GM21528 (cell line): ENCODE results near the gene FTH1.

Experiments
- ATAC-seq: cut with Tn5 transposase; IDR thresholded peaks from one replicate; pipeline ENCODE4 v1.9.1; 2021; ENCODE audit warnings: mild to moderate bottlenecking, moderate library complexity; ENCODE audit not compliant: unreplicated experiment, low FRiP score

Gene FTH1

DNA sequence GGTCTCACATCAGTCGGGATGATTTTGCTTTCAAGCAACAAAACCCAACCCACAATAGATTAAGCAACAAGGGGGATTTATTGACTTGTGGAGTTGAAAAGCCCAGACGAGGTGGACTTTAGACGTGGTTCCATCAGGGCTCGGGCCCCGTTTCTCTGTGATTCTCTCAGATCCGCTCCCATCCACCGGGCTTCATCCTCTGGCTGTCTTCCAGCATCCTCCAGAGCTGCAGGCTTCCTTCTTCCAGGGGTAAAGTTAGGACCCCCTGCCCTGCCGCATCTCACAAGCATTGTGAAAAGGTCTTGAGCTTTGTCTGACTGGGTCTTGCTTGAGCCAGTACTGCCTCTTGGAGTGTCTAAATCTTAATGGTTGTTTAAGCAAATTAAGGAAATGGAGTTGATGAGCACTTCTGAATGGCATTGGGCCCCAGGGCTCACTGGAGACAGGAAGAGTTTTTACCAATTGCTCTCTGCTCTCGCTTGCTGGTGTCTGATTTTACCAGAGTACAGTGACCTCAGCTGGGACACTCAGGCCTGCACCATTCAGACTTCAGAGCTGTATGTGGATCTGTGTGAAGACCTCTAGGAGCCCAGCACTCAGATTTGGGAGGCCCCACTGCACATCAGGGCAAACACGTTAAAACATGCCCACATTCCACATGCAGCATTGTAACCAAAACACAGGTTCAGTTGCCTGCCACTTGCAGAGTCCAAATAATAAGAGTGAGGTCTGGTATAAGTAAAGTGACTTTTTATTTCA, 13.5 kb upstream of the FTH1 start:
- ATAC-seq = no peak

DNA sequence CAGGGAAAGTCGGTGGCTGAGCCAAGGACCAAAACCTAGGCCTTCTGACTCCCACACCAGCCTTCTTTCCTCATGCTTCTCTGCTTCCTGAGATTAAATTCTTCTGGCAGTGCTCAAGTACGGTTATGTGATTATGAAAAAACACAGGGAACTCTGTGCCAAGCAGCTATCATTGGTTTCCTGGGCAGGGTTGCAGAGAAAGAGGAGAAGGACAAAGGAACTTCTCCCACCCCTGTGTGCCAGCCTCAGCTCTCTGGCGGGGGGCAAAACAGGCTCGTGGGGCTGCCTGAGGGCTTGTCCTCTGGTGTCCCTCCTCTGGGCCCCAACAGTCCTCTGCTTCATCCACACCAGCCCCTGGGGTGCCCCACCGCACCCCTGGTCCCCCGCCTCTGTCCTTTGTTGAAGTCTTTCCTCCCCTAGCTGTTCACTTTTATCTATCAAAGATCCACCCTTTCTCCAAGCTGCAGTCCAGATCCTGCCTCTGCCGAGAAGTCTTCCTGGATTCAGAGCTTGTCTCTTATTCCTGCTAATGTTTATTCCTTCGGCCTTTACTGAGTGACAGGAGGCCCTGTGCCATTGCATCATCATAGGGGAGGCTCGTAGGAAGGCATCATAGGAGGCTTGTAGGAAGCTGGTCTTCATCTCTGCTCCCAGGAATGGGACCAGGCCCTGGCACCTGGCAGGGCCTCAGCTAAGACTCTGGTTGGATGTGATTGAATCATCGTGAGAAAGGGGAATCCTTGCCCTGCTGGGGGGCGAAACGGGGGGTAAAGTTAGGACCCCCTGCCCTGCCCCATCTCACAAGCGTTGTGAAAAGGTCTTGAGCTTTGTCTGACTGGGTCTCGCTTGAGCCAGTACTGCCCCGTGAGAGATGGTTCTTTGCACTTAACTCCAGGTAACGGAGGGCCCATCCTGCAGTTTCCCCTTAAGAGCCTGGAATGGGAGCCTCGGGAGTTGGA, 11.5 kb upstream of the FTH1 start:
- no peak for ATAC-seq

DNA sequence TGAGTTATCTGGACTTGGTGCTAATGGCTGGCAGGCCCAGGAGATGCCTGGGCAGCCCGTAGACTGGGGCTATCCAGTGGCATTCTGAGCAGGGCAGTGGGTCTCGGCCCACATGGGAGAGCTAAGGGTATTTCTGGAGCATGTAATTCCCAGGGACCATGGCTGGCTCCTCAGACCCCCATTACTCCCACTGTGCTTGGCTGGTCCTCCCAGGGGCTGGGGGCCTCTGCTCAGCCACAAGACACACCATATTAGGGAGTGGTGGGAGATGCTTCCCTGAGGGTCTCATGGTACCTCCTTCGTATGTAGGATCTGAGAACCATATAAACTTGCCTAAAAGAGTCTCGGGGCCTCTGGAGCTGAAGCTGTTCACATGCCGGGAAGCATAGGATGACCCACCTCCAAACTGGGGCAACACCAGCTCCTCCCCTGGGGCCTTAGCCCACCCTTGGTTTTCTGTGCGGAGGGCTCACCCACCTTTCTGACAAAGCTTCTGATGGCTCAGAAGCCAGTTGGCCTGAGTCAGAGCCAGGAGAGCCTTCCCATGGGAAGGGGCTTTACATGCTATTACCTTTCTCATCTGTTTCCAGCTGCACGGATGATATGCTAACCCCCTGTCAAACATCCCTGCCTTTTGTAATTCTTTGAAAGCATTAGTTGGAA, 9.5 kb upstream of the FTH1 start:
- ATAC-seq = no peak

DNA sequence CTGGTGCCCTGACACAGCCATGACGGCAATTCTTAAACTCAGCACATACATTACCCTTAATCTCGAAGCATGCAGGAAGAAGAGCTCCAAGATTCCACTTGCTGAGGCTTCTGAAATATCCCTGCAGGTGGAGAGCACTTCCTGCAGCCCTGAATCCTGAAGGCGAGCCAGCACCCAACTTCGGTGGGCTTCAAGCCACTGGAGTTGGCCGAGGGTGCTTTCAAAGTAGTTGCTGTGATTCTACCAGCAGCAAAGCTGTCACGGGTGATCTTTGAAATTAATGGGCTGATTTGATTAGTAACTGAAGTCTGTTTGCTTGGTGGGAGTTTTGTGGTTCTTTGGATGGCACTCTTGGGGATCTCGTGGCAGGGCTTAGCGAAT, 9.0 kb upstream of the FTH1 start:
- no peak for ATAC-seq

DNA sequence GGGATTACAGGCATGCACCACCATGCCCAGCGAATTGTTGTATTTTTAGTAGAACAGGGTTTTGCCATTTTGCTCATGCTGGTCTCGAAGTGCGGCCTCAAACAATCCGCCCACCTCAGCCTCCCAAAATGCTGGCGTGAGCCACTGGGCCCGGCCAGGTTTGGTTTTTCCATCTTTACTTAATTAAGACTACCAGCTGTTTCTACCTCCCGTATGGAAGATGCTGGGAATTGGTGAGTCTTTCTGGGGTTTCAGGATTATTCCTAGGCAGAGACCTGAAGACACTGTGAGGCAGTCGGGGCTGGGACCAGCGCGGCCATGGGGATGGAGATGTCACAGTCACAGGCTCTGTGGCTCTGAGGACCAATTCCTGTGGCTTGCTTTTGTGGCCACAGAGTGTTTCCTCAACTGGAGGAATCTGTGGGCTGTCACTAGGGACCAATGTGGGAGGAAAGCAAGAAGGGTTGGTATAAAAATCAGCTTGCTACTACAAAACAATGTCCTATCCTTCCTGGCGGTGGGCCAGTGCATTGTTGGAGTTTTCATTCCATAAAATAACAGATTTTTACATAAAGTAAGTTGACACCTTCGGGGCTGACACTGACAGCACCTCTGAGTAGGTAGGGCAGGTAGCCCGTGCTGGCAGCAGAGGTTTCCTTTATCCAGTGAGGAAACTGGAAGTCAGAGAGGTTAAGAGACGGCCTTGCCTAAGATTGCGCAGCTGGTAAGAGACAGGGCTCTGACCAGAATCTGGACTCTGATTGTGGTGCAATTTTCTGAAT, 8.4 kb upstream of the FTH1 start:
- no peak for ATAC-seq

DNA sequence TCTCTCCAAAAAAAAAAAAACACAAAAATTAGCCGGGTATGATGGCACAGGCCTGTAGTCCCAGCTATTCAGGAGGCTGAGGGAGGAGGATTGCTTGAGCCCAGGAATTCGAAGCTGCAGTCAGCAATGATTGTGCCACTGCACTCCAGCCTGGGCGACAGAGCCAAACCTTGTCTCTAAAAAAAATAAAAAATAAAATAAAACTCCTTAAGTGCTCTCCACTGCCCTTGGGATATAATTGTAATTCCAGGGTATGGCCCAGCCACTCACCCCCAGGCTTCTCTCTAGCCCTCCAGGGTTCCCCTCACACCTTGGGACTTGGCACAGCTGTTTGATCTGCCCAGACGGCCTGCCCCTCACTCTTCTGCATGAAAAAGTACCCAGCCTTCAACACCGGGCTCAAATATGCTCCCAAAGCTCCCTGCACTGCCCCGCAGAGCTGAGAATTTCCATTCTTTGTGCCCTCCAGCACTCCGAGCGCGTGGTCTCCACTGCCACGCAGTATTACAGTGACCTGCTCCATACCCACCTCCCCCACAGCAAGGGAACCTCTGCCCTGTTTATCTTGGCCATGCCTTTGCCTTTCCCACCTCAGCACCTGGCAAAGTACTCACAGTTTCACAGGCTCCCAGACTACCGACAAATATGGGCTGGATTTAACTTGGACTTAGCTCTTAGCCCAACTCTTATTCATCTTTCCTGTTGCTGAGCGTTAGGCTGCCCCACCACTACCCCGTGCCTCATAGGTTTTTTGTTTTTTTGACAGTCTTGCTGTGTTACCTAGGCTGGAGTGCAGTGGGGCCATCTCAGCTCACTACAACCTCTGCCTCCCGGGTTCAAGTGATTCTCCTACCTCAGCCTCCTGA, 7.6 kb upstream of the FTH1 start:
- no peak for ATAC-seq

DNA sequence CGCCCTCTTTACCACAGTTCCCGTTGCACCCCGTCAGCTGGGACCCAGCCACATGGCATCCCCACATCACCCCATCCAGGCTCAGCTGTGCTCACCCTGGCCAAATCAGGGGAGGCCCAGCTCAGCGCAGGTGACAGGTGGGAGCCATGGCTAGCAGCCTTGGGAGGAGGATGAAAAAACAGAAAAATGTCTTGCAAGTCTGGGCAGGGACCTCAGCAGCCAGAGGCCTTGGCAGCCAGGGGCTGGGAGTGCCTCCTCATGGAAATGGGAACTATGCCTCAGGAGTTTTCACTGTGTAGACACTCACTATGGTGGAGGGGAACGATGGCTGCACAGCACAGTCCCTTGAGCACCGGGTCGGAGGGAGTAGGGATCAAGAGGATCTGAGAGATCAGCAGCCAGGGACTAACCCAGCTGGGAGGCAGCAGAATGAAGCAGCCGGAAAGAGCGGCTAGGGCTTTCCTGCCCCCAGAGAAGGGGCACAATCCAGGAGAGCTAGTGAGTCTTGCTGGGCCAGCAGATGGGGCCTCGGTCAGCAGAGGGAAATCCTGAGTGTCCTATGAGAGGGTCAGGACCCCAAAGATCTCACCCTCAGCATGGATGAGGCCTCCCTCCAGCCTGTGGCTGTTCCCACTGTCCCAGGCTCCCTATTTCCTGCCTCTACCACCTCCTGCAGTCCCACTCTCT, 6.2 kb upstream of the FTH1 start:
- no peak for ATAC-seq

DNA sequence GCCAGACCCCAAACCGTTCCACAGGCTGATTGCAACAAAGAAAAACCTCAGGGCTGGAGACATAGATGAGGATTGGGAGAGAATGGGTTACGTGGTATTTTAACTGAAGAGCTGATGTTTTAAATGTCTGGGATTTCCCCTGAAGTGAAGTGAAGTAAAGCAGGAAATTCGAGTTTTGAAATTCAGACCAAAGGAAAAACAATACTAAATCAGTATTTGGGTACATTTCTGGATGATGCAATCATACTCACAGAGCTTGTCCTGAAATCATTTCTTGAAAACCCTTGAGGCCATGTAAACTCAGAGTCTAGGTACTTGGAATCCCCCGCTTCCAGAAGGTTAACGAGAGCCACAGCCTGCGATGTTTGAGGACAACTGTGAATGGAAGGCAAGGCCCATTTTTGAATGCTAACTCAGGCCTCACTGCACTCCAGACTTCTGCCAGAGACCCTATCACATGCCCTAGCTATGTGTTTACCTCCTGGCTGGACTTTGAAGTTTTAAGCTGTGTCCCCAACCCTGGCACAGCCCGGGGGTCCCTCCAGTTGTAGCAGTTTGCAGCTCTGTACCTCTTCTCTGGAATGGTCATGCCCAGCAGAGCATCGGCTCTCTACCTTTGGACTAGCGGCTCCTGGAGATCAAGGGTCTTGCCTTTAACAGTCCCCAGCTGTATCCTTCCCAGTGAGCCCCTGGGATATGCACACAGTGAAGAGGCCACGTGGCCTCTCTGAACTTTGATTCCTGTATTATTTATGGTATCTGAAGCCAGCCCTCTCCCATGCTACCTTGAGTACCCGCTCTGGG, 5.4 kb upstream of the FTH1 start:
- no peak for ATAC-seq

DNA sequence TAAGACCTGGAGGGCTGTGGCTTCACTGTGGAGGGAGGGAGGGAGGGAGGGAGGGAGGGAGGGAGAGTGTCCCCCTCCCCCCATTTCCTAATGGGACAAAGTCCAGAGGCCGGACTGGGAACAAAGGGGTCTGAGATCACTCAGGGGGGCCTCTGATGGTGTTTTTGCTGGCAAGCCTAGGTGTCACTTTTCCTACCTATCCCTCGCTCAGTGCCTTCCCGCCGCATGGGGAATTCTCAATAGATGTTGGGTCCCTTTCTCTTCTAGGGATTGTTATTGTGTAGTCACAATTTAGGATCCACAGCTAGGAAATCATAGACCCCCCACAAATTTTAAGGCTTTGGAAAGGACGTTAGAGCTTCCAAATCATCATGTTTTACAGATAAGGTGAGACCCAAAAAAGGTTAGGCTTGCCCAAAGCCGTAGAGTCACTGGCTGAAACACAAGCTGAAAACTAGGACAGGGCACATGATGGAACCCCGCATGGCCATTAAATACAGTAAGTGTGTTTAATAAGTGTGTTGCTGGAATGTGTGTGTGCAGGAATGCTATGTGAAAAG, 4.8 kb upstream of the FTH1 start:
- ATAC-seq = no peak

DNA sequence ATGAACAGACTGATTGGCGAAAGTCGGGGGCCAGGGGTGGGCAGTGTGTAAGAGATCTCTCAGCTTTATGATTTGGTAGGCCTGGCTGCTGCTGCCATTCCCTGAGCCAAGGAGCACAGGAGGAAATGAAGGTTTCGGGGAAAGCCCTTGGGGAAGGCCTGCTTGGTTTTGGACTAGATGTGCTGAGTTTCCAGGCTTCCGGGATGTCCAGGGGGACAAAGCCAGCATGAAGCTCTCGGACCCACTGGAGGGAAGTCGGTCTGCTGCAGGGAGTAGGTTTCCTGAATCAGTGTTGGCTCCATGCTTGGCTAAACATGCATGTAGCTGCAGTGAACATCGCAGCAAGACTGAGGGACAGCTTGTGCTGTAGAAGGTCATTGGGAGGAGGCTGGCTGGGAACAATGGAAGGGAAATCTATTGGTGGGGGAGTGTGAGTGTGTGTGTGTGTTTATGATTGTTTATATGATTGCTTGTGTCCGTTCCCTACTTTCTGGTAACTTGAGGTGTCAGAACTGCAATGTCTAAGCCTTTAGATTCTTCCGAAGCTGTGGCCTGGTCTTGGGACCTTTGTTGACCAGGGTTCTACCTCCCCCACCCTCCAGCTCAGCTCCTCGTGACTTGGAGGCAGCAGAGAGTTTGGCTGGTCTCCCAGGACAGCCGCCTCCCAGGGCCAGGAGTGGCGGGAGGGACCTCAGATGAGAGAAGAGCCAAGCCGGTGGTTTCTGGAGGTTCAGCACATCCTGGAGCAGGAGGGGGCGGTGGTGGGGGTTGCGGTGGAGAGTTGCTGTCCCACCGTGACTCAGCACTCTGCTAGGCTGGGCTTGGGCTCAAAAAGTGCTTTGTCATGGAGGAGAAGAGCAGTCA, 4.0 kb upstream of the FTH1 start:
- no peak for ATAC-seq

DNA sequence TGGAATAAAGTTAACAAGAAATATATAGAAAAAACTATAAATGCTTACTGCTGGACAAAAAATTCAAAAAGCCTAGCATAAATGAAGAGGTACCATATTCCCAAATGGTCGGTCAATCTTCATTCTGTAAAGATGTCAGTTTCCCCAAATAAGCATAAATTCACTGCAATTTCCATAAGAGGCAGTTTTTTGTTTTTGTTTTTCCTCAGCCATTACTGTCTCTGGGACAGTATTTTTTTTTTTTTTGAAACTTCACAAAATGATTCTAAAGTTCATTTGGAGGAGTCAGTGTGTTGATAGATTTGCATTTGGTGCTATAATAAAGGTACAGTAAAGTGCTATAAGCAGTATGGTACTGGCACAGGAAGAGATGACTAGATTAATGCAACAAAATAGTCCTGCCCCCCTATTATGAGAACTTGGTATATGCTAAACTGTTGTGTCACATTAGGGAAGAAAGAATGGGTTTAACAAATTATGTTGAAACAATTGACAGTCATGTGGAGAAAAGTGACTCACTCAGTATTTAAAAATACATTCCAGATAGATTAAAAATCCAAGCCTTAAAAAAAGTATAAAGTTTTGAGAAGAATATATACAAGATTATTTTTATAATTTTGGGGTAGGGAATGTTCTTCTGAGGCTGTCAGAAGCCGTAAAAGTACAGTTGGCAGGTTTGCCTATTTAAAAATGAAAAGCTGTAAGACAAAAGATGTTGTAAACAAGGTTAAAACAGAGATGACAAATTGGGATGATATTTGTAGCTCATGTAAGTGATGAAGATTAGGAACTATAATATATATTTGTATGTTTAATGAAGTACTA, 2.6 kb upstream of the FTH1 start:
- ATAC-seq = no peak

DNA sequence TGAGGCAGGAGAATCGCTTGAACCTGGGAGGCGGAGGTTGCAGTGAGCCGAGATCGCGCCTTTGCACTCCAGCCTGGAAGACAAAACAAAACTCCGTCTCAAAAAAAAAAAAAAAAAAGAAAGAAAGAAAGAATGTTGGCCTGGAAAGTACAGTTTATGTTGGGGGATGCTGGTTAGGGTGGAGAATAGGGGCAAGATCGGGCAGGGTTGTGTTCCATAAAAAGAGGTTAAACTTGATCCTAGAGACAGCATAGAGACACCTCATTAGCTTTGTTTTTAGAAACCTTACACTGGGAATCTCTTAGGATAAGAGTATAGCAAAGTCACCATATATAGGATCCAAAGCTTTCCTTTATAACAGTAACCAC, 1.9 kb upstream of the FTH1 start:
- no peak for ATAC-seq

DNA sequence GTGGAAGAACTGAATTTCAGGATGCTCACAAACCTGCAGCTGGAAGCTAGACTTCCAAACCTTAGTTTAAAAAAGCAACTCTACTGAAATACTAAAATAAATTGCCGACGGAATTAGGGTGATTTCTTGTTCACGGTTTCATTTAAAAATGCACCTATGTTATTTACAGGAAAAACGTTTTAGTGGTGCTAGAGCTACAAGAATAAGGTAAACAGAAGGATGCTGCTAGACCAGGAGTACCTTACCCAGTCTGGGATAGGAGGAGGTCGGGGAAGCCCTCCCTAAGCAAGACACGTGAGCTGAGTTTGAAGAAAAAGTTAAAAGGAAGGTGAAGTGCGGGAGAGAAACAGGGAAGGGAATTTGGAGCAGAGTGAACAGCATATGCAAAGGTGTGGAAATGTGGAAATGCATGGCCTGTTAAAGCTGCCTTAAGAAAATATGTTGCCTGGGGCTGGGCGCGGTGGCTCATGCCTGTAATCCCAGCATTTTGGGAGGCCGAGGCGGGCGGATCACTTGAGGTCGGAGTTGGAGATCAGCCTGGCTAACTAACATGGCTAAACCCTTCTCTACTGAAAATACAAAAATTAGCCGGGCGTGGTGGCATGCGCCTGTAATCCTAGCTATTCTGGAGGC, 1.4 kb upstream of the FTH1 start:
- no peak for ATAC-seq

DNA sequence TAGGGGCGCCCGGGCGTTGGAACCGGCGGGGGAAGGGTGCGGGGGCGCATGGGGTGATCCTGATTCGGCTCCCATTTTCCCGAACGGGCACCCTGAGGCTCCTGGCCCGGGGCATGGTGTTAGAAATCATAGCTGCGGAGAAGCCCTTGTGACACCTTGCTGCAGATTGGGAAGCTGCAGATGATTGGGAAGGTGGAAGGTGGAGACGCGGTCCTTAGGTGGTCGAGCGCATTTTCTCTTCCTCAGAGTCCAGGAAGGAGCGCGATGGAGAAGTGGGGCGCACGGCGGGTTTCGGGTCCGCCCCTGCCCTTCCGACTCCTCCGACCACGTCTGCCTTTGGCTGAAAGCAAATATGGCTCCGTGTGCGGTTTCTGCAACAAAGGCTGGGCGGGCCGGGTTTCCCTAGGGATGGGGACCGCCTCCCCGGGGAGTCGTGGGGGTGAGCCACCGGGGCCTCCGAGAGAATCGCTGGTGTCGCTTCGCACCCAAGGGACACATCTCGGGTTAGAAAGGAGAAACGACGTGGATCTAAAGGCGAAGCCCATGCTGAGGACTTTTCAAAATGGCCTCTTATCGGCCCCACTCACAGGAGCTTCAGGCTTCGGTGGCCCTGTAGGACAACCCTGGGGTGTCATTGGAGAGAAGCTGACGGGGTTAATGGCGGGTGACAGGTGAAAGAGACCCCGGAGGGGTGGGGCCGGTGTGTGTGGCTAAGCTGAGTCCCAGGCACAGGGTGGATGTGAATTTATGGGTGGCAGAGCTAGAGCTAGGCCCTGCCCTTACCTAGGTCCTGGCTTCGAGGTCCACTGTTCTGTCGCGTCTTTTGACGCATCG, 707 bp upstream of the FTH1 start:
- ATAC-seq = peak; percentile 38

DNA sequence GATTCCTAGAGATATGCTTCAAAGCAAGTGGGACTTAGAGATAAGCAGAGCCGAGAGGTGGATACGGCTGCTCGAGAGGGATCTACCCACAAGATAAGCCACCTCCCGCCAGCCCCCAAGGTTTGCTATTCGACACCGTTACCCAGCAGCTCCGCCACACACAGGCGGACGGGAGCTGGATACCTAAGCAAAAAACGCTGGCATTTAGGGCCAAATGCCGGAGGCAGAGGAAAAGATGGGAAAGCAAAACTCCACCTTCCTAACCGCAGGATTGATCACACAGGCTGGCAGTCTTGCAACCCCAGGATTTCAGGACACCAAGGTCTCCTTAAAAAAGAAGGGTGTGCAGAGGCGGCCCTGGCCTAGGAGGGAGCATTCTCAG, 709 bp downstream of the FTH1 start:
- no peak for ATAC-seq
